GM18870 (cell line): ENCODE results near the gene PAX8.
"Not testable (repeated sequence)": the region's sequence is repeated elsewhere in the genome, so short reads cannot be mapped to it uniquely, and the experiment has no call there.

Experiments
- ATAC-seq: cut with Tn5 transposase; IDR thresholded peaks from one replicate; pipeline ENCODE4 v1.9.1; 2021; ENCODE audit warnings: moderate library complexity; ENCODE audit not compliant: unreplicated experiment

PAX8 gene

GRCh38 chr2:113291191-113291590 is 12.5 kb upstream of the PAX8 start:
- ATAC-seq = no peak

- not testable (repeated sequence) for ATAC-seq
Observed at GRCh38 chr2:113288674-113289149, 10.0 kb upstream of the PAX8 start.

GRCh38 chr2:113288117-113288673 is 9.5 kb upstream of the PAX8 start:
- not testable (repeated sequence) for ATAC-seq

- ATAC-seq = no peak
Observed at GRCh38 chr2:113285816-113286215, 7.1 kb upstream of the PAX8 start.

GRCh38 chr2:113284999-113285398 is 6.3 kb upstream of the PAX8 start:
- ATAC-seq = not testable (repeated sequence)

GRCh38 chr2:113284476-113284875 is 5.8 kb upstream of the PAX8 start:
- ATAC-seq = no peak

GRCh38 chr2:113283704-113284284 is 5.1 kb upstream of the PAX8 start:
- no peak for ATAC-seq

GRCh38 chr2:113282747-113283533 is 4.2 kb upstream of the PAX8 start:
- ATAC-seq = no peak

- ATAC-seq = no peak
Observed at GRCh38 chr2:113281910-113282746, 3.4 kb upstream of the PAX8 start.

GRCh38 chr2:113278073-113278741 is 514 bp downstream of the PAX8 start:
- ATAC-seq = no peak

- no peak for ATAC-seq
Observed at GRCh38 chr2:113277474-113278072, 1.1 kb downstream of the PAX8 start.

GRCh38 chr2:113276761-113277425 is 1.8 kb downstream of the PAX8 start:
- no peak for ATAC-seq

GRCh38 chr2:113276216-113276760 is 2.4 kb downstream of the PAX8 start:
- ATAC-seq = no peak

GRCh38 chr2:113275556-113276215 is 3.0 kb downstream of the PAX8 start:
- ATAC-seq = no peak

- no peak for ATAC-seq
Observed at GRCh38 chr2:113274432-113274831, 4.3 kb downstream of the PAX8 start.

GRCh38 chr2:113273981-113274380 is 4.7 kb downstream of the PAX8 start:
- ATAC-seq = no peak

GRCh38 chr2:113273027-113273551 is 5.6 kb downstream of the PAX8 start:
- no peak for ATAC-seq

GRCh38 chr2:113272477-113272876 is 6.2 kb downstream of the PAX8 start:
- ATAC-seq = no peak
